Measurements from ENCODE around the gene EDN2.

Gene EDN2

DNA sequence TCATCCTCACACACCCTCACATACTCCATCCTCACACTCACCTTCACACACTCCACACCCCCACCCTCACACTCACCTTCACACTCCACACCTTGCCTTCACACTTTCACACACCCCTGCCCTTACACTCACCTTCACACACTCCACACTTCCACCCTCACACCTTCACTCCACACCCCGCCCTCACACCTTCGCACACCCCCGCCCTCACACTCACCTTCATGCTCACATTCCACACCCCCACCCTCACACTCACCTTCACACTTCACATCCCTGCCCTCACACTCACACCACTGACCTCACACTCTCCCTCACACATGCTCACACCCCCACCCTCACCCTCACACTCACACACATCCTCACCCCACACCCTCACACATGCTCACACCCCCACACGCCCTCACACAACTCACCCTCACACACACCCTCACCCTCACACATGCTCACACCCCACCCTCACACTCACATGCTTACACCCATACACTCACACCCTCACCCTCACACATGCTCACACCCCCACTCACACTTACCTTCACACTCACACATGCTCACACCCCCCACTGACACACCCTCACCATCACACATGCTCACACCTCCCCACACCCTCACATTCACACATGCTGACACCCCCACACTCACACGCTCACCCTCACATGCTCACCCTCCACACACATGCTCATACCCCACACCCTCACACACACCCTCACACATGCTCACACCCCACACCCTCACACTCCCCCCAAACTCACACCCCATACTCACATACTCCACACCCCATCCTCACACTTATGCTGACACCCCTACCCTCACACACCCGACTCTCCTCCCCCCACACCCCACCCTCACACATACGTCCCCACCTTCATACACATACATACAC lies 44.5 kb upstream of the EDN2 start:
- H3K4me3 ChIP-seq (ENCODE audit: low read length): no peak overlapping the region
- no peaks in the 10 kb centered on the region for H3K9me2 ChIP-seq (replicated peaks; ENCODE audit: insufficient read depth, low read length)
- TF ChIP-seq, protein P1, sequence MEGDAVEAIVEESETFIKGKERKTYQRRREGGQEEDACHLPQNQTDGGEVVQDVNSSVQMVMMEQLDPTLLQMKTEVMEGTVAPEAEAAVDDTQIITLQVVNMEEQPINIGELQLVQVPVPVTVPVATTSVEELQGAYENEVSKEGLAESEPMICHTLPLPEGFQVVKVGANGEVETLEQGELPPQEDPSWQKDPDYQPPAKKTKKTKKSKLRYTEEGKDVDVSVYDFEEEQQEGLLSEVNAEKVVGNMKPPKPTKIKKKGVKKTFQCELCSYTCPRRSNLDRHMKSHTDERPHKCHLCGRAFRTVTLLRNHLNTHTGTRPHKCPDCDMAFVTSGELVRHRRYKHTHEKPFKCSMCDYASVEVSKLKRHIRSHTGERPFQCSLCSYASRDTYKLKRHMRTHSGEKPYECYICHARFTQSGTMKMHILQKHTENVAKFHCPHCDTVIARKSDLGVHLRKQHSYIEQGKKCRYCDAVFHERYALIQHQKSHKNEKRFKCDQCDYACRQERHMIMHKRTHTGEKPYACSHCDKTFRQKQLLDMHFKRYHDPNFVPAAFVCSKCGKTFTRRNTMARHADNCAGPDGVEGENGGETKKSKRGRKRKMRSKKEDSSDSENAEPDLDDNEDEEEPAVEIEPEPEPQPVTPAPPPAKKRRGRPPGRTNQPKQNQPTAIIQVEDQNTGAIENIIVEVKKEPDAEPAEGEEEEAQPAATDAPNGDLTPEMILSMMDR (IDR thresholded peaks at IDR 0.05; ENCODE audit: low read length): no peak
- TF ChIP-seq EZH2phosphoT487 (IDR thresholded peaks at IDR 0.05; ENCODE audit: low read length) (no peak), EZH2 (optimal IDR thresholded peaks at IDR 0.05; ENCODE audit: low read depth, low read length) (no peak)
- H3K9me3 ChIP-seq (replicated peaks; ENCODE audit: insufficient read depth, low read length): no peaks in the 10 kb centered on the region
- no peaks in the 10 kb centered on the region for H3F3A ChIP-seq (ENCODE audit: insufficient read depth, low read length)
- no peak overlapping the region for H3K27ac ChIP-seq (ENCODE audit: low read length)
- no peak overlapping the region for H3K4me2 ChIP-seq (ENCODE audit: low read depth, low read length)
- H3K27me3 ChIP-seq (replicated peaks; ENCODE audit: insufficient read depth, low read length): no peaks in the 10 kb centered on the region
- DNase-seq: no peak
- no peaks in the 10 kb centered on the region for H3K36me3 ChIP-seq (replicated peaks; ENCODE audit: insufficient read depth, low read length)
- H2AFZ ChIP-seq (ENCODE audit: low read length): no peak overlapping the region
- no peaks in the 10 kb centered on the region for H3K4me1 ChIP-seq (ENCODE audit: low read length)
- no peak overlapping the region for H3K9ac ChIP-seq (ENCODE audit: low read length)
- H4K20me1 ChIP-seq (ENCODE audit: insufficient read depth, low read length): no peaks in the 10 kb centered on the region
- no peaks in the 10 kb centered on the region for H3K79me2 ChIP-seq (ENCODE audit: low read length)

DNA sequence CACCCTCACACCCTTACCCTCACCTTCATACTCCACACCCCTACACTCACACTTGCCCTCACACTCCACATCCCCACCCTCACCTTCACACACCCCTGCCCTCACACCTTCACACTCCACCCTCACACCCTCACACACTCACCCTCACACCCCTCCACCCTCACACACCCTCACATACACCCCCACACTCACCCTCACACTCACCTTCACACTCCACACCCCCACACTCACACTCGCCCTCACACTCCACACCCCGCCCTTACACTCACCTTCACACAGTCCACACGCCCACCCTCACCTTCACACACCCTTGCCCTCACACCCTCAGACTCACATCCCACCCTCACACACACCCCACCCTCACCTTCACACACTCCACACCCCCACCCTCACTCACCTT lies 43.6 kb upstream of the EDN2 start:
- Histone ChIP-seq H3F3A (ENCODE audit: insufficient read depth, low read length) (no peaks in the 10 kb centered on the region), H2AFZ (ENCODE audit: low read length) (no peak overlapping the region), H4K20me1 (ENCODE audit: insufficient read depth, low read length) (no peaks in the 10 kb centered on the region), H3K9me3 (replicated peaks; ENCODE audit: insufficient read depth, low read length) (no peaks in the 10 kb centered on the region), H3K27me3 (replicated peaks; ENCODE audit: insufficient read depth, low read length) (no peaks in the 10 kb centered on the region), H3K36me3 (replicated peaks; ENCODE audit: insufficient read depth, low read length) (no peaks in the 10 kb centered on the region), H3K4me1 (ENCODE audit: low read length) (no peaks in the 10 kb centered on the region), H3K9ac (ENCODE audit: low read length) (no peak overlapping the region), H3K9me2 (replicated peaks; ENCODE audit: insufficient read depth, low read length) (no peaks in the 10 kb centered on the region), H3K27ac (ENCODE audit: low read length) (no peak overlapping the region), H3K4me3 (ENCODE audit: low read length) (no peak overlapping the region), H3K4me2 (ENCODE audit: low read depth, low read length) (no peak overlapping the region), H3K79me2 (ENCODE audit: low read length) (no peaks in the 10 kb centered on the region)
- no peak for TF ChIP-seq EZH2 (optimal IDR thresholded peaks at IDR 0.05; ENCODE audit: low read depth, low read length)
- TF ChIP-seq, protein P1 (IDR thresholded peaks at IDR 0.05; ENCODE audit: low read length): no peak
- TF ChIP-seq EZH2phosphoT487 (IDR thresholded peaks at IDR 0.05; ENCODE audit: low read length): no peak
- no peak for DNase-seq

DNA sequence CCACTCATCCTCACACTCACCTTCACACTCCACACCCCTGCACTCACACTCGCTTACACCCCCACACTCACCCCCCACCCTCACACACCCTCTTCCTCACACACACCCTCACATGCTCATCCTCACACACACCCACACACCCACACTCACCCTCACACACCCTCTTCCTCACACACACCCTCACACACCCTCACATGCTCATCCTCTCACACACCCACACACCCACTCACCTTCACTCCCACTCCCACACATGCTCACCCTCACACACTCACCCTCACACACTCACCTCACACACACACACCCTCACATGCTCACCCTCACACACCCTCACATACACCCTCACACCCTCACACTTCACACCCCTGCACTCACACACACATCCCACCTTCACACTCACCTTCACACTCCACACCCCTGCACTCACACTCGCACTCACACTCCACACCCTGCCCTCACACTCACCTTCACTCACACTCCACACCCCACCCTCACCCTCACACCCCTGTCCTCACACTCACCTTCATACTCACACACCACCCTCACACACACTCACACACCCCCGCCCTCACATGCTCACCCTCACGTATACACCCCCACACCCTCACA lies 42.6 kb upstream of the EDN2 start:
- H3K27ac ChIP-seq (ENCODE audit: low read length): no peak overlapping the region

More for the DNA sequence above, 42.6 kb upstream of the EDN2 start:
- Histone ChIP-seq H3K9me3 (replicated peaks; ENCODE audit: insufficient read depth, low read length) (no peaks in the 10 kb centered on the region), H3K9me2 (replicated peaks; ENCODE audit: insufficient read depth, low read length) (no peaks in the 10 kb centered on the region), H3K4me2 (ENCODE audit: low read depth, low read length) (no peak overlapping the region), H3K9ac (ENCODE audit: low read length) (no peak overlapping the region), H2AFZ (ENCODE audit: low read length) (no peak overlapping the region), H3K79me2 (ENCODE audit: low read length) (no peaks in the 10 kb centered on the region), H3K4me1 (ENCODE audit: low read length) (no peaks in the 10 kb centered on the region), H4K20me1 (ENCODE audit: insufficient read depth, low read length) (no peaks in the 10 kb centered on the region), H3K36me3 (replicated peaks; ENCODE audit: insufficient read depth, low read length) (no peaks in the 10 kb centered on the region), H3K27me3 (replicated peaks; ENCODE audit: insufficient read depth, low read length) (no peaks in the 10 kb centered on the region), H3F3A (ENCODE audit: insufficient read depth, low read length) (no peaks in the 10 kb centered on the region), H3K4me3 (ENCODE audit: low read length) (no peak overlapping the region)
- DNase-seq: no peak
- TF ChIP-seq EZH2 (optimal IDR thresholded peaks at IDR 0.05; ENCODE audit: low read depth, low read length) (no peak), EZH2phosphoT487 (IDR thresholded peaks at IDR 0.05; ENCODE audit: low read length) (no peak)
- TF ChIP-seq, protein P1 (IDR thresholded peaks at IDR 0.05; ENCODE audit: low read length): no peak
